ENCODE results near the gene TPRX1.
A peak's percentile ranks its signal among the peaks of the same experiment; 100 is the strongest.
"Not testable (repeated sequence)": the region's sequence is repeated elsewhere in the genome, so short reads cannot be mapped to it uniquely, and the experiment has no call there.

Gene TPRX1

GRCh38 chr19:47781590-47782262 lies 22.6 kb downstream of the TPRX1 start:
- Histone ChIP-seq H3K36me3 (ENCODE audit: insufficient read depth, low read length) (no peaks in the 10 kb centered on the region), H2AFZ (ENCODE audit: low read length, unreplicated experiment) (no peak overlapping the region), H3K27me3 (ENCODE audit: insufficient read depth, low read length) (no peaks in the 10 kb centered on the region), H3K79me2 (ENCODE audit: control insufficient read depth, insufficient read depth, low read length, unreplicated experiment) (peaks cover 20% of the 10 kb centered on the region), H3K4me1 (ENCODE audit: control insufficient read depth, insufficient read depth, low read length, unreplicated experiment) (peaks cover 4% of the 10 kb centered on the region), H3K27ac (ENCODE audit: low read depth, low read length) (no peak overlapping the region), H3K4me3 (ENCODE audit: low read depth, low read length) (no peak overlapping the region)

- H3K4me3 ChIP-seq (ENCODE audit: low read depth, low read length) = peak overlapping the region; percentile 97
- H3K36me3 ChIP-seq (ENCODE audit: insufficient read depth, low read length) = no peaks in the 10 kb centered on the region
- no peak overlapping the region for H3K27ac ChIP-seq (ENCODE audit: low read depth, low read length)
- H3K4me1 ChIP-seq (ENCODE audit: control insufficient read depth, insufficient read depth, low read length, unreplicated experiment) = peaks cover 4% of the 10 kb centered on the region
- no peak overlapping the region for H2AFZ ChIP-seq (ENCODE audit: low read length, unreplicated experiment)
- H3K79me2 ChIP-seq (ENCODE audit: control insufficient read depth, insufficient read depth, low read length, unreplicated experiment) = peaks cover 20% of the 10 kb centered on the region
- H3K27me3 ChIP-seq (ENCODE audit: insufficient read depth, low read length) = no peaks in the 10 kb centered on the region
Observed at GRCh38 chr19:47780215-47780551, 24.2 kb downstream of the TPRX1 start.

GRCh38 chr19:47779524-47780214 lies 24.7 kb downstream of the TPRX1 start:
- H3K27ac ChIP-seq (ENCODE audit: low read depth, low read length) = no peak overlapping the region
- H3K79me2 ChIP-seq (ENCODE audit: control insufficient read depth, insufficient read depth, low read length, unreplicated experiment) = peaks cover 20% of the 10 kb centered on the region
- H3K4me1 ChIP-seq (ENCODE audit: control insufficient read depth, insufficient read depth, low read length, unreplicated experiment) = peaks cover 4% of the 10 kb centered on the region
- H3K36me3 ChIP-seq (ENCODE audit: insufficient read depth, low read length) = no peaks in the 10 kb centered on the region
- no peaks in the 10 kb centered on the region for H3K27me3 ChIP-seq (ENCODE audit: insufficient read depth, low read length)
- peak overlapping the region; percentile 97 for H3K4me3 ChIP-seq (ENCODE audit: low read depth, low read length)
- no peak overlapping the region for H2AFZ ChIP-seq (ENCODE audit: low read length, unreplicated experiment)

- H3K27me3 ChIP-seq (ENCODE audit: insufficient read depth, low read length) = no peaks in the 10 kb centered on the region
- H3K4me3 ChIP-seq (ENCODE audit: low read depth, low read length) = peak overlapping the region; percentile 97
- peaks cover 20% of the 10 kb centered on the region for H3K79me2 ChIP-seq (ENCODE audit: control insufficient read depth, insufficient read depth, low read length, unreplicated experiment)
- H3K4me1 ChIP-seq (ENCODE audit: control insufficient read depth, insufficient read depth, low read length, unreplicated experiment) = peaks cover 4% of the 10 kb centered on the region
- no peak overlapping the region for H2AFZ ChIP-seq (ENCODE audit: low read length, unreplicated experiment)
- H3K27ac ChIP-seq (ENCODE audit: low read depth, low read length) = no peak overlapping the region
- H3K36me3 ChIP-seq (ENCODE audit: insufficient read depth, low read length) = no peaks in the 10 kb centered on the region
Observed at GRCh38 chr19:47778954-47779351, 25.4 kb downstream of the TPRX1 start.

- Histone ChIP-seq H3K27me3 (ENCODE audit: insufficient read depth, low read length) (no peaks in the 10 kb centered on the region), H3K27ac (ENCODE audit: low read depth, low read length) (peak within 1 kb of the TSS; percentile 68), H3K4me3 (ENCODE audit: low read depth, low read length) (peak within 1 kb of the TSS; percentile 97), H3K79me2 (ENCODE audit: control insufficient read depth, insufficient read depth, low read length, unreplicated experiment) (peaks cover 20% of the 10 kb centered on the region), H3K4me1 (ENCODE audit: control insufficient read depth, insufficient read depth, low read length, unreplicated experiment) (peaks cover 4% of the 10 kb centered on the region), H3K36me3 (ENCODE audit: insufficient read depth, low read length) (no peaks in the 10 kb centered on the region), H2AFZ (ENCODE audit: low read length, unreplicated experiment) (peak within 1 kb of the TSS; percentile 91)
Observed at GRCh38 chr19:47778049-47778953, 26.1 kb downstream of the TPRX1 start, which contains the start of gene SELENOW. Gene SELENOW (plus strand): TSS chr19:47778703. CDS start chr19:47778786, 83 bp downstream.

GRCh38 chr19:47777245-47778048 lies 26.9 kb downstream of the TPRX1 start:
- peaks cover 20% of the 10 kb centered on the region for H3K79me2 ChIP-seq (ENCODE audit: control insufficient read depth, insufficient read depth, low read length, unreplicated experiment)
- H3K36me3 ChIP-seq (ENCODE audit: insufficient read depth, low read length); H3K4me1 ChIP-seq (ENCODE audit: control insufficient read depth, insufficient read depth, low read length, unreplicated experiment); H3K27me3 ChIP-seq (ENCODE audit: insufficient read depth, low read length); H3K27ac ChIP-seq (ENCODE audit: low read depth, low read length): not testable (repeated sequence)
- peak overlapping the region; percentile 97 for H3K4me3 ChIP-seq (ENCODE audit: low read depth, low read length)
- peak overlapping the region; percentile 91 for H2AFZ ChIP-seq (ENCODE audit: low read length, unreplicated experiment)

- H3K79me2 ChIP-seq (ENCODE audit: control insufficient read depth, insufficient read depth, low read length, unreplicated experiment) = peaks cover 20% of the 10 kb centered on the region
- no peak overlapping the region for H2AFZ ChIP-seq (ENCODE audit: low read length, unreplicated experiment)
- H3K36me3 ChIP-seq (ENCODE audit: insufficient read depth, low read length) = no peaks in the 10 kb centered on the region
- no peaks in the 10 kb centered on the region for H3K27me3 ChIP-seq (ENCODE audit: insufficient read depth, low read length)
- H3K4me1 ChIP-seq (ENCODE audit: control insufficient read depth, insufficient read depth, low read length, unreplicated experiment) = peaks cover 4% of the 10 kb centered on the region
- no peak overlapping the region for H3K27ac ChIP-seq (ENCODE audit: low read depth, low read length)
- H3K4me3 ChIP-seq (ENCODE audit: low read depth, low read length) = no peak overlapping the region
Observed at GRCh38 chr19:47776568-47776967, 27.8 kb downstream of the TPRX1 start.

- H2AFZ ChIP-seq (ENCODE audit: low read length, unreplicated experiment); H3K4me3 ChIP-seq (ENCODE audit: low read depth, low read length); H3K27ac ChIP-seq (ENCODE audit: low read depth, low read length); H3K4me1 ChIP-seq (ENCODE audit: control insufficient read depth, insufficient read depth, low read length, unreplicated experiment); H3K36me3 ChIP-seq (ENCODE audit: insufficient read depth, low read length); H3K79me2 ChIP-seq (ENCODE audit: control insufficient read depth, insufficient read depth, low read length, unreplicated experiment); H3K27me3 ChIP-seq (ENCODE audit: insufficient read depth, low read length): not testable (repeated sequence)
Observed at GRCh38 chr19:47771291-47771690, 33.1 kb downstream of the TPRX1 start.

- H3K4me1 ChIP-seq (ENCODE audit: control insufficient read depth, insufficient read depth, low read length, unreplicated experiment) = no peaks in the 10 kb centered on the region
- no peak overlapping the region for H3K27ac ChIP-seq (ENCODE audit: low read depth, low read length)
- no peaks in the 10 kb centered on the region for H3K79me2 ChIP-seq (ENCODE audit: control insufficient read depth, insufficient read depth, low read length, unreplicated experiment)
- no peak overlapping the region for H2AFZ ChIP-seq (ENCODE audit: low read length, unreplicated experiment)
- no peaks in the 10 kb centered on the region for H3K36me3 ChIP-seq (ENCODE audit: insufficient read depth, low read length)
- no peak overlapping the region for H3K4me3 ChIP-seq (ENCODE audit: low read depth, low read length)
- H3K27me3 ChIP-seq (ENCODE audit: insufficient read depth, low read length) = no peaks in the 10 kb centered on the region
Observed at GRCh38 chr19:47769534-47769933, 34.8 kb downstream of the TPRX1 start.

- Histone ChIP-seq H3K27ac (ENCODE audit: low read depth, low read length) (no peak overlapping the region), H2AFZ (ENCODE audit: low read length, unreplicated experiment) (no peak overlapping the region), H3K4me3 (ENCODE audit: low read depth, low read length) (no peak overlapping the region), H3K27me3 (ENCODE audit: insufficient read depth, low read length) (no peaks in the 10 kb centered on the region), H3K36me3 (ENCODE audit: insufficient read depth, low read length) (no peaks in the 10 kb centered on the region), H3K79me2 (ENCODE audit: control insufficient read depth, insufficient read depth, low read length, unreplicated experiment) (no peaks in the 10 kb centered on the region), H3K4me1 (ENCODE audit: control insufficient read depth, insufficient read depth, low read length, unreplicated experiment) (no peaks in the 10 kb centered on the region)
Observed at GRCh38 chr19:47768604-47769003, 35.7 kb downstream of the TPRX1 start.

Data from ACC112 (cell line).